Measurements from ENCODE around the gene RSF1. TPM values are rescaled to one million over a fixed set of nuclear protein-coding genes. Genes with fewer than 3 reads are reported as not detected.
"Not testable (repeated sequence)": the region's sequence is repeated elsewhere in the genome, so short reads cannot be mapped to it uniquely, and the experiment has no call there.

The RSF1 gene
- total RNA-seq, 1 experiment from 2014 or later = 55.5 TPM

DNA sequence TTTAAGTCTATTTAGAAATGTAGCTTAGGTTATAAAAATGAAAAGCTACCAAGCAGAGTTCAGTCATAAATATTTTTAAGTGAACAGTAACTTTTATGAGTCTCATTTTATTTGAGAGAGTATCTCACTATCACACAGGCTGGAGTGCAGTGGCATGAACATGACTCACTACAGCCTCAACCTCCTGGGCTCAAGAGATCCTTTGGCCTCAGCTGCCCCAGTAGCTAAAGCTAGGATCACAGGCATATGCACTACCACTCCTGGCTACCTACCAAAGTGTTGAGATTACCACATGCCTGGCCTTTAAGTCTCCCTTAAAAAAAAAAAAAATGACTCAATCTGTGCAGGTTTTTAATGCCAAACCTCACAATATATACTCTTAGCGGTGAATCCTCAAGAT is 148.3 kb downstream of the RSF1 start:
- peak; percentile 98 for DNase-seq (ENCODE audit: low spot score)

DNA sequence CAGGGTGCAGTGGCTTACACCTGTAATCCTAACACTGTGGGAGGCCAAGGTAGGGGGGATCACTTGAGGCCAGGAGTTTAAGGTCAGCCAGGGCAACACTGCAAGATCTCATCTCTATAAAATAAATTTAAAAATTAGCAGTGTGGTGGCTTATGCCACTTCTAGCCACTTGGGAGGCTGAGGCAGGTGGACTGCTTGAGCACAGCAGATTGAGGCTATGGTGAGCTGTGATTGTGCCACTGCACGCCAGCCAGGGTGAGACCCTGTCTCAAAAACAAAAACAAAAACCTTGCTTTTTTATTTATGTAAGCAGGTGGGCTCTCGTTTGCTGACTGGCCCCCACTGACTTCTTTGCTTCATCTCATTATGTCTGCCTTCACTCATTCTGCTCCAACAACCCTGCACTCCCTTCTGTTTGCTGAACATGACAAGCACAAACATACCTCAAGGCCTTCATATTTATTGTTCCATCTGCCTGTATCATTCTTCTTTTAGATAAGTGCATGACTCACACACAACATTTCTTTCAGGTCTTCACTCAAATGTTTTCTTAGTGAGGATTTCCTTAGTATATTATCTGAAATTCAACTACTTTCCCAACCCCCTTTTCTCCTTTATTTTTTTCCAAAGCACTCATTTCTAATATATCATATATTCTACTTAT is 150.5 kb downstream of the RSF1 start:
- DNase-seq (ENCODE audit: low spot score) = peak; percentile 50

DNA sequence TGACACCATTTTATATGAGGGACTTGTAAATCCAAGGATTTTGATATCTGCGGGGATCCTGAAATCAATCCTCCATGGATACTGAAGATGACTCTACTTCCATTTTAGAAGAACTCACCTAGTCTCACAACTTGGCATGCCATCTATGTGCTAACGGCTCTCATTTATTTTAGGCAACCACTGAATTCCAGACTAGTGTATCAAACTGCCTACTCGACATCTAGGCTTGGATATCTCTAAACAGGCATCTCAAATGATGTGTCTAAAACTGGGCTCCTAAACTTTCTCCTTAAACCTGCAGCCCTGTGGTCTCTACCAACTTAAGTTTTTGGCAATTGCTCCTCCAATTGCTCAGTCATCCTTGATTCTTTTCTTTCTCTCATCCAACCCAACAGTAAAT is 151.8 kb downstream of the RSF1 start:
- peak; percentile 10 for DNase-seq (ENCODE audit: low spot score)

DNA sequence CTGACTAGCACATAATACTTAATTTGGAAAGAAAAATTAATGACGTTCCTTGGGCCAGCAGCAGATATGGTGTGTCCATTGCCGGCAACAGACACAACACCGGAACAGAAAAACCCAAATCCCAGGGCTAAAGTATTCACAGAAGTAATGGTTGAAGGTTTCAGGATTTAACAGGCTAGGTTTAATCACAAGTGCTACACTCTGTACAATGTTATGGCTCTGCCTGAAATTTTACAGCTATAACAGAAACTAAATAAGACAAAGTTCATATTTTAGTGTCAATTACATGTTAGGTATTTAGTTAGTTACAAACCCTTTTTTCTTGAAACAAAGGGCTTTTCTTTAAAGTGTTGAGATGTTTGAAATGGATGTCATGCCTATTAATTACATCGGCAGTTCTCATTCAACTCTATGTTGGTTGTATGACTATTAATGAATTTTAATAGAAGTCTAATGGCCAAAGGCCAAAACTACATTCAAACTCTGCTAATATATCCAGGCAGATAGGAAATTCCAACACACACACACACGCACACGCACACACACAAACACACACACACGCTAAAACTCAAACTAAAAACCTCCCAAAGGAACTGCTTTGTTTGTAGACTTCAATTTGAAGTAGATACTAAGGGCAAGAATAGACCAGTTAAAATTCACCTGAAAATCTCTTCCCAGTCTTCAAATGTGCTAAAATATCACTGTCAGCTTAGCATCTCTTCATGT is 155.1 kb downstream of the RSF1 start:
- no peak for DNase-seq (ENCODE audit: low spot score)

DNA sequence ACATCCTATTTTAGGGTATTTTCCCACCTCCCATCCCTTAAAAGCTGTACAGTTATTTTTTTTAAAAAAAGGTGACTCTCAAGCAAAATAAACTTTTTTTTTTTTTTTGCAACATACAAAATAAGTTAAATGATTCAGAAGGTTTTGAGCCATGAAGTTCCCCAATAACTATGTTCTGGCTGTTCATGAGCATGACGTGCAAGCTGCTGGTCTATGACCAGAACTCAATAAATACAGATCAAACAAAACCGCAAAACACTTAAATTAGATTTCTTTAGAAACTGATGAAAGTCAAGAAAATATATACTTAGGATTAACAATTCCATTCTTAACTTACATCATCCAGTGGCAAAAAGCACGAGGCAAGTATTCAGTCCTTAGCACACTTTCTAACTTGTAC is 158.9 kb downstream of the RSF1 start:
- no peak for DNase-seq (ENCODE audit: low spot score)

DNA sequence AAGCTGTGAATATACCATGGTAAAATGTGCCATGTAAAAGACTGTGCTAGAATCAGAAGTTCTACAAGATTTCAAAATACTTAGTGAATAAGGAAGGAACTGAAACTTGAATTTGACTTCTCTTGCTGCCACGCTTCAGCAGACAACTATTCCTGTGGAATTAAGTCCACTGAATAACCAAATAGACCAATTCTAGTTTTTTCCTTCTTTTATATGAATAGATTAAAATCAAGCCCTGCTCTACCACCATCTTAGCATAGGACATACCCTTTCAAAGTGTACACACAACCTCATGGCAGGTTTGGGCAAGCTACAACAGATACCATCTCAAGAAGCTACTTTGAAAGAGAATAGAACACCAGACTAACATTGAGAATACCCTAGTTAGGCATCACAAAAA is 159.6 kb downstream of the RSF1 start:
- no peak for DNase-seq (ENCODE audit: low spot score)

DNA sequence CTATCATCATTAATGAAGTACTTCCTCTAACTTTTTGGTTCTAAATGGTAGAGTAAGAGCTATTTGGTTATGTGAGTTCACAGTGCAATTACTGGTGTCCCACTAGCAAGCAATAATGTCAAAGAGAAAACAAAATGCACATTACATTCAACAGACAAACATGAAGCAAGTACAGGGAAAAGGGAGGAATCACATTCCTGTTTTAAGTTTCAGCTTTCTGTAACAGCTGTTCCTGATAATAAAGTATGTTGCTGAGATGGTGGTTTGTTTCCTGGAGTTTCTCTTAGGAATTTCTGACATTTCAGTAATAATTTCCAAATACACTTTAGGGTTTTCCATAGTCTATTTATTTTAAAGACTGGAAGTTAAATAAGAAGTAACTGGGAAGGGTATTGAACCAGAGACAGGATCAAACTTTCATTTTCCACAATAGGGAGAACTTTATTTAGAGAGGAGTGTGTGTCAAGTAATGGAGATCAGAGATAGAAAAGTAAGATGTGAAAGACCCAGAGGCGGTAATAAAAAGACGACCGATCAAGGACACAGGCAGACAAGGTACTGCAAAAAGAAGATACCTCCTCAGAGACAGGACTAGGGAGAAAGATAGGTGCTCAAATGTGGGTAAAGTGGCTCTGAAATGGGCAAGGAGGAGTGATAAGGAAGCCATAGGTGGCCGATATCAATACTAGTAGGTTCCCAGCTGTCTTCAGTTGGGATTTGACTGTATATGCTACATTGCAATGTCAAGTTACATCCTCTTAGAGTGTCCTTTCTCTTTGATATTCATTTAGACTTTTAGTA is 162.1 kb downstream of the RSF1 start:
- DNase-seq (ENCODE audit: low spot score) = no peak

DNA sequence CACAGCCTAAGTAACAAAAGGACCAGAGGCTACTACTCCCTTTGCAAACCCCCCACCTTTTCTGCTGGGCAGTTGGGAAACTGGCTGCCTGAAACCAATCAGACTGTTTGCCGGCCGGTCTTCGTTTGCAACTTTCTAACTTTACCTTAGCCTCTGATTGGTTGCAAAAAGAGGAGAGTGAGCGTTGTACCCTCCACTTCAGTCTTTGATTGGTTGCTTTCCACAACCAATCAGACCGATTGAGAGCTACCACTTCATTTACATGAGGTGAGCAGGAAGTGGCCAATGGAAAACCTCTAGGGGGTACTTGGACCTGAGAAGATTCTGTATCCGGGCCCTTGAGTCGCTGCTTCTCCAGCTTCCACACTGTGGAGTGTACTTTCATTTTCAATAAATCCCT is 164.2 kb downstream of the RSF1 start:
- DNase-seq (ENCODE audit: low spot score) = no peak

DNA sequence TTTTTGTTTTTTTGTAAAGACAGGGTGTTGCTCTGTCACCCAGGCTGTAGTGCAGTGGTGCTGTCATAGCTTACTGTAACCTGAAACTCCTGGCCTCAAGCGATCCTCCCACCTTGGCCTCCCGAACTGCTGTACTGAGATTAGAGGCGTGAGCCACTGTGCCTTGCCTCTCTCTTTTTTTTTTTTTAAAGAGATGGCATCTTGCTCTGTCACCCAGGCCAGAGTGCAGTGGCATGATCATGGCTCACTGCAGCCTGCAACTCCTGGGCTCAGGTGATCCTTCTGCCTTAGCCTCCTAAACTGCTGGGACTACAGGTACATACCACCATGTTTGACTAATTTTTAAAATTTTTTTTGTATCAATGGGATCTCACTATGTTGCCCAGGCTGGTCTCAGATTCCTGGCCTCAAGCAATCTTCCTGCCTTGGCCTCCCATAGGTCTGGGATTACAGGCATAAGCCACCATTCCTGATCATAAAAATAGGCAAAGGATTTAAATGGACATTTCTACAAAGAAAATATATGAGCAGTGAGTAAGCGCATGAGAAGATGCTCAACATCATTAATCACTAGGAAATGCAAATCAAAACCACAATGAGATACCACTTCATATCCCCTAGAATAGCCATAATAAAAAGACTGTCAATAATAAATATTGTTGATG is 165.6 kb downstream of the RSF1 start:
- DNase-seq (ENCODE audit: low spot score) = no peak

DNA sequence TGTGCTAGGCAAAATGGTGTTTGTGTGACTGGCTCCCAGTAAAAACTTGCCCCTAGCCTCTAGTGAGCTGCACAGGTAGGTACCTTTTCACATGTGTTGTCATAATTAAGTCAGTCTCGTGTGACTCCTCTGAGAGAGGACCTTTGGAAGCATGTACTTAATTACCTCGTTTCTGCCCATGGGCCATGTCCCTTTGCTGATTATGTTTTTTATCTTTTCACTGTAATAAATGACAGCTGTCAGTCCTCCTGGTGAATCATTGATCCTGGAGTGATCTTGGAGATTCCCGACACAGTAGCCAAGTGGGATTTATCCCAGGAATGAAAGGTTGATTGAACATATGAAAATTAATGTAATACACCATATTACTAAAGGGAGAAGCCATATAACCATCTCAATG is 170.4 kb downstream of the RSF1 start:
- DNase-seq (ENCODE audit: low spot score) = no peak

DNA sequence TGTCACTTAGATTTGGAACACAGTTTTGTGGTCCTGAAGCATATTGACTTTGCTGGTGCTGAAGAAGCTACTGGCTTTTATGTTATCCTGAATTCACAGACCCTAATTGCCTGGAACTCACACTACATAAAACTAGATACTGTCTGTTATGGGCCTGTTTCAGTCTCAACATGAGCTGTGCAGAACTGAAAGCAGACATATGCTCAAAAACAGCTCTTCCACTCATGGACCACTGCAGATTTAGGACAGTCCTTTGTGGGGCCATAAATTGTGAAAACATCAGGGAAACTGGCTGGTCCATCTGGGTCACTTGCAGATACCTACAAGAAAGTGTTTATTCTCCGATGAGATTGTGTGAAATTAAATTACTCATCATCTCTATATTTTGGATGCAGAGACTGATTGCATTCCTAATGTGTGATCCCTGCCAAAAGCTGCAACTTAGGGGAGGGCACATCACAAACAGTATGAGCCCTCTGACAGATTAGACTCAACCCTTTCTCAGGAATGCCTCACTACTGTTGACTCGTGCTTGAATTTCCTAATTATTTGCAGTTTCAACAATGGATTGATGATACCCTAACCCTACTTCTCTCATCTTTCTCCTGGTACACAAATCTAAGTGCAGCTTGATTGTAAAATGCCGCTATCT is 172.7 kb downstream of the RSF1 start:
- no peak for DNase-seq (ENCODE audit: low spot score)

DNA sequence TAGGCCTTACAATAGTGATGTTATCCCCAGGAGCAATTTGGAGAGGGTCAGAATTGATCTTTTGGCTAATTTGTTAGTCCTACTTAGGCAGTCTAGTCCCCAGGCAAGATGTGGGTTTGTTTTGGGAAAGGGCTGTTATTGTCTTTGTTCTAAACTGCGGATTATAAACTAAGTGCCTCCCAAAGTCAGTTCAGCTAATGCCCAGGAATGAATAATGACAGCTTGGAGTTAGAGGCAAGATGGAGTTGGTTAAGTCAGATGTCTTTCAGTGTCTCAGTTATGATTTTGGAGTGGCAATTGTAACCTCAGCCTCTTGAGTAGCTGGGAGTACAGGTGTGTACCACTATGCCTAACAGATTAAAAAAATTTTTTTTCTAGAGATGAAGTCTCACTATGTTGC is 175.6 kb downstream of the RSF1 start:
- DNase-seq (ENCODE audit: low spot score) = no peak

DNA sequence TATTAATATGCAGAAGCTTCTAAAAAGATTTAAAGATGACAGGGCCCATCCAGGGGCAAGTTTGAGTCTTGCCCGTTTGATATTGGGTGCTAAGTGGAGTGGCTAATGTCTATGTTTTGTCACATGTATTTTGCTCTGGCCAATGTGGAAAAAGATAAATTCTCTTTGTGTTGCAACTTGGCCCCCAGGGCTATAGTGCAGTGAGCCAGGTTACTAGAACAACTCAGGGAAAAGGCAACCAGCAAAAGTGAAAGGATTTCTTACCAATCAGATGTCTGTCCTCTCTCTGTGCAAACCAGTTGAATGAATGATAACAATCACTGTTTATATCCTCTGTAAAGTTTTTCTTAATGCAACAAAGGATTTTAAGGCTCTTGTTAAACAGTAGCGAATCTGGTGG is 178.3 kb downstream of the RSF1 start:
- no peak for DNase-seq (ENCODE audit: low spot score)

DNA sequence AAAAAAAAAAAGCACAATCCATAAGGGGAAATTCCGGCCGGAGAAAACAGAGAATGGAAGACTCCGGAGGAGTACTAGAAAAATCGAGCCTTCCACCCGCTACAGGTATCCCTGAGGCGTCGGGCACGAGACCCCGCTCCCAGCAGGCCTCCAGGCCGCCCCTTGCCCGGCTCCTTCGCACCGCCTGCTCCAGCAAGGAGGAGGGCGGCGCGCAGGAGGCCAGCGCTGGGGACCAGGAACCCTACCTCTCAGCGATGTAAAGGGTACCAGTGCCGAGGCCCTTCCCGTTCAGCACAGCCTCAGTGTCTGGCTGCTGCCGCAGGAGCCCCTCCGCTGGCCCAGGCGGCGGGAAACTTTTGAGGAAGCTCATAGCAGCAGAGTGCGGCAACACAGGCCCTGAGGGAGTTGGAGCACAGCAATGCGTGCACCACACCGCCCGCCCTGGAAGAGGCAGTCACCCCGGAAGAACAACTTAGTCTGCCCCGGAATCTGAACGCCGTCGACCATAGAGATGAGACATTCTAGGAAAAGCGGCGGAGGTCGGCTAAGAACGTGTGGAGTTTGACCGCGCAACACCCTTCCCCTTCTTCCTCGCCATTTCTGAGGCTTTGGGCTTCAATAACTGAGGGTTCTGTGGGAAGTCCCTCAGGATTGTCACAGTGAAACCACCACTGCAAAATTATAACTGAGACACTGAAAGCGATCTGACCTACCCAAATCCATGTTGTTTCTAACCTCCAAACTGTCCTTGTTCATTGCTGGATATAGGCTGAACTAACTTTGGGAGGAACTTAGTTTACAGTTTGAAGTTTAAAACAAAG is 183.0 kb downstream of the RSF1 start, which contains the start of gene CLNS1A:
Gene CLNS1A, minus strand, starts transcription at position 450 of the 821 bp plus-strand sequence. Its CDS starts 80 bp downstream, at position 370.
- peak; percentile 89 for DNase-seq (ENCODE audit: low spot score)

DNA sequence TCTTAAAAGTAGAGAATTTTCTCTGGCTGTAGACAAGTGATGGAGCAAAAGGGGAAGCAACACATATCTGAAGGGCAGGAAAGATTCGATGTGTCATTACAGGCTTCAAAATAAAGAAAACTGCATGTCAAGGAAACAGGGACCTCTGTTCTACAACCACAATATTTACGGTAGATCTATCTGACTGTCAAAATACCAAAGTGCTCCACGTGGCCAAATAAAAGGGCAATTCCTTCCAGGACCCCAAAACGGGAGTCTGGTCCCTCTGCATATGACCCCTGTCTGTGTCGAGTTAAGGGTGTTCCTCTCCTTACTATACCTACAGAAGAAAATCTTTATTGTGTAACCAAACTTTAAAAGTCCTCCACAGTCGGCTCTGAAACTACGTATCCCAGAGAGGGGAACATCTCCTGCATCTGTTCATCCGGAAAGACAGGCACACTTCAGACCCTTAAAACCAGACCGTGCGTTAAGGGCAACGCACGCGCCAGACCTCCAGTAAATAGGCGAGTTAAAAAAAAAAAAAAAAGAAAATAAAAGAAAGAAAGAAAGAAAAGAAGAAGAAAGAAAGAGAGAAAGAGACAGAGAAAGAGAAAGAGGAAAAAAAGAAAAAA is 183.7 kb downstream of the RSF1 start:
- no peak for DNase-seq (ENCODE audit: low spot score)

DNA sequence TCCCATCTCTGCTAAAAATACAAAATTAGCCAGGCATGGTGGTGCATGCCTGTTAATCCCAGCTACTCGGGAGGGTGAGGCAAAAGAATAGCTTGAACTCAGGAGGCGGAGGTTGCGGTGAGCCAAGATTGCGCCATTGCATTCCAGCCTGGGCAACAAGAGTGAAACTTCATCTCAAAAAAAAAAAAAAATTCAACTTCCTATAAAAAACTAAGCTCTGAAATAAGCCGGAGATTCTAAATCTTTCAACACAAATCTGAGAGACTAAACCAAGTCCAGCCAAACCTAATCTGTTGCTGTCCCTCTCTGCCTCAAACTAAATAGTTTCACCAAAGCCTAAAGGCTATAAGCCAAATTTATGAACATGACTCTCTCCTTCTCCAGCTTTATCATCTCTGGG is 186.6 kb downstream of the RSF1 start:
- DNase-seq (ENCODE audit: low spot score) = not testable (repeated sequence)

DNA sequence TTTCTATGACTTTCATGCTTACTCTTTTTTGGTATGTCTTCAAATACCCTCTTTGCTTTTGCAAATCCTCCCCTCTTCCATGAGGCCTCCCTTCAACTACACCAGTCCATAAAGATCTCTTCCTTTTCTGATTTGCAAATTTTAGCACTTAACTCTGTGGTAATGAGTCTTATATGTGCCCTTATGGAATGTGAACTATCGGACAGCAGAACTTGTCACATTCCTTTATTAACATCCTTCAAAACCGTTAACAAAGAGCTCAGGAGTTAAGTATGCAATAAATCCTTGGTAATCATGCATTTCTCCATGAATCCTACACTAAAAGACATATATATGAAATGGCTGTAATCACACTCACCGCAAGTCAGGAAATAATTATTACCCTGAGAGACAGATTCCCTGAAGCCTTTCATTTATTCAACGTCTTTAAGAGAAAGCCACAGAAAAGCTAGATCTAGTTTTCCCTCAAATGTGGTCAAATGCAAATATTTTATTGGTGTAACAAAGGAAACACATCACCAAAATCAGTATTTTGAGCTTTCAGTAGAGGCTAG is 190.3 kb downstream of the RSF1 start:
- DNase-seq (ENCODE audit: low spot score) = no peak

DNA sequence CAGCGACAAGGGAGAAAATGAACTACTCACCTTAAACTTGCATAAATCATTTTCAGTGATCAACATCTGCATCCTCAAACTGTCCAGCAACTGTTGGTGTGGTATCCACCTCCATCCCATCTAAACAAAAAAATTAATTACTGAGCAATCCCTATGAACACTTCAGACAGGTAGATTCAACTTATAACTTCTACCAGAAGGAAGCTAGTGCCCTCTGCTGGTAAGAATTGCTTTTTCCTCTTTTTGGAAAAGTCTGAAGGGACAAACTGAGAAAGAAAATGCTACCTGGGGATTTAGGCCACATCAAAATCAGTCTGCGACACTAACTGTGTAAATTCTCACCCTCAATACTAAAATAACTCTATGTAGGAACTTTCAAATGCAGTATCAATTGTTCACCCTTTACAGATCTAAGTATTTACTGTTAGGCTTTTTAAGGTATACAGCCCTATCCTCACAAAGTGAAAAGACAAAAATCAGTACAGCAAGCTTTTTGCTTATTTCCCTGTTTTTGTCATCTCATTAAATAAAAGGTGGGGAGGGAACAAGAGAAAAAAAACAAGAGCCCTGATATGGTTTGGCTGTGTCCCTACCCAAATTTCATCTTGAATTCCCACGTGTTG is 200.8 kb downstream of the RSF1 start:
- peak; percentile 64 for DNase-seq (ENCODE audit: low spot score)

DNA sequence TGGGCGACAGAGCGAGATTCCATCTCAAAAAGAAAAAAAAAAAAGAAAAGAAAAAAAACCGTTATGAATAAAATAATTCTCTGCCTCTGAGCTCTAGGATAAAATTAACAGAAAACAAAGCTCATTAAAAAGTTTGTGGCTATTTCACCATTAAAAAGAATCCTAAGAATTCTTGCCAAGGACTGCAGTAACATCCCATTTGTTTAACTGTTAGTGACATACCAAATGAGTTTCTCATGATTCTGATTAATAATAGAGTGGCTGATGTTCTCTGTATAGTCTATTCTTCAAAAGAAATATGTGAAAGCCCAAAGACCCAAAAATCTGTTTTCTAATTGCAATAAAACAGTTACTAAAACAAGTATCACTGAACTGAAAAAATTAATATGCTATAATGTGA is 202.6 kb downstream of the RSF1 start:
- peak; percentile 38 for DNase-seq (ENCODE audit: low spot score)
